Occipital lobe (tissue), 2 donors: Measurements from ENCODE around the gene WDSUB1. TPM values are rescaled to one million over a fixed set of nuclear protein-coding genes. Genes with fewer than 3 reads are reported as not detected.

Source experiments
- DNase-seq: peaks from one replicate; lab custom pipeline; 2025; lab: John Stamatoyannopoulos, UW
- total RNA-seq: library from RNA; depleted of rRNA; stranded (reverse); fragments of >200 nt; gene quantifications from one replicate; pipeline ENCODE4 v1.2.3, GENCODE V29; 2014

Gene WDSUB1
- total RNA-seq, 1 donor from 2014 or later: 30.9 TPM

DNA sequence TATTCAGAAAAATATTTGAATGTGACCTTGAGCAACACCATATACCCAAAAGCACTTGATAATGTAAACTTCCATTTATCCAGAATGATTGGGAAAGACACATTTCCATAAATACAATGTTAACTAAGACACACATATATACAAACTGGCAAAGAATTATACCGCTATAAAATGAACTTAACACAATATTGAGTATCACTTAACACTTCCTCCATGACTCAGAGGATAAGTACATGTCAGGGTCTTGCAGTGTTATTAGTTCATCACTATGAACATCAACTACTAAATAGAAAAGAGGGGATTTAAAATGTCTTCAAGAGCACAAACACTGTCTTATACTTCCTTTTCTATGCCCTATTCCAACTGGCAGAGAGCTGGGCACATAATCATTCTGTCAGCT, 18.6 kb downstream of the WDSUB1 start:
- DNase-seq: no peak

DNA sequence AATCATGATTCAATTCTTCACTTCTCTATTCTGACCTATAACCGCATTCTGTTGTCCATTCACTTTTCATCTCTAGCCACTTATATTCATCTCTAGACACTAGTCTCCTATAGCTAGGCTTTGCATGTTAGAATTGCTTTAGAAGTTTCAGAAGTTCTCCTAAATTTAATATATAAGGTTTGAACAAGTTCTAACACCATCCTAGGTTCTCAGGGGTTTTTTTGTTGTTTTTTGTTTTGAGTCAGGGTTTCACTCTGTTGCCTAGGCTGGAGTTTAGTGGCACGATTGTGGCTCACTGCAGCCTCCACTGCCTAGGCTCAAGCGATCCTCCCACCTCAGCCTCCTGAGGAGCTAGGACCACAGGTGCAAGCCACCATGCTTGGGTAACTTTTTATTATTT, 19.9 kb downstream of the WDSUB1 start:
- DNase-seq: no peak

DNA sequence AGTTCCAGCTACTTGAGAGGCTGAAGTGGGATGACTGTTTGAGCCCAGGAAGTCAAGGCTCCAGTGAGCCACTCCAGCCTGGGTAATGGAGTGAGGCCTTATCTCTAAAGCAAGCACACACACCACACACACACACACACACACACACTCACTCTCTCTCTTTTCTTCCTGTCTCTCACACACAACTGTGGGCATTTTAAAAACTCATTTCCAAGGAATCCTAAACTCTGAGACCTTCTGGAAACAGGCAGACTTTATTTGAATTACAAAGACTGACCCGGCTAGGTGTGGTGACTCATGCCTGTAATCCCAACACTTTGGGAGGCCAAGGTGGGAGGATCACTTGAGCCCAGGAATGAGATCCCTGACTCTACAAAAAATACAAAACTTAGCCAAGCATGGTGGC, 21.3 kb downstream of the WDSUB1 start:
- DNase-seq: no peak

DNA sequence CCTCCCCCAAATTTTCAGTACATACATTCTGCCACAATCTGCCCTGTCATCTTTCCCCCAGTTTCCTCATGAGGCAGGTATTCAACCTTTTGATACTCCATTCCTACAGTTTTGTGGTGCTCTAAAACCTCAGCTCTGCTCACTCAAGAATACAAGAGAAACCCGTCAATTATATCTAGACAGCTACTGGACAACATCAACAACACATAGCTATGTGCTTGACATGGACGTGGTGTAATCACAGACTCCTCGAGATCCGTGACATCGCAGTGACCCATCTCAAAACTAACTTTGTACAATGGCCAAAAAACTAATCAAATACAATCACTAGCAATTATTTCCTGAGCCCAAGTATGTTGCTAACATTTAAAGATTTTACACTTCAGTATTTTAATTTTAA, 23.6 kb downstream of the WDSUB1 start:
- no peak for DNase-seq

DNA sequence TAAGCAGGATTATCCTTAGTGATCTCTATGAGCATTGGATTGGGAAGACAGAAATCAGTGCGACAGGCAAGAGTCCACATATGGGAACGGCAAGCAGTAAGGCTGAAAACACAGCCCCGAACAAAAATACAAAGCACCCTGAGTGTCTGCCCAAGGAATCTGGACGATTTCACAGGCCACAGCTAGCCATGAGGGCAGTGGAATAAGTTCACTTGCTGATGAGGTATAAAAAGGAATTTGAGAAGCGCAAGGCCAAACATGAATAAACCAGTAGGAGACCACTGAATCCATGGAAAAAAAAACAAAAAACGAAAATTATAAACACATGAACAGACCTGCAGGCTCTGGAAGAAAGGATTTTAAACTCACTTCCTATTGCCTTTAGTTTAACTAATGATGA, 24.3 kb downstream of the WDSUB1 start:
- no peak for DNase-seq

DNA sequence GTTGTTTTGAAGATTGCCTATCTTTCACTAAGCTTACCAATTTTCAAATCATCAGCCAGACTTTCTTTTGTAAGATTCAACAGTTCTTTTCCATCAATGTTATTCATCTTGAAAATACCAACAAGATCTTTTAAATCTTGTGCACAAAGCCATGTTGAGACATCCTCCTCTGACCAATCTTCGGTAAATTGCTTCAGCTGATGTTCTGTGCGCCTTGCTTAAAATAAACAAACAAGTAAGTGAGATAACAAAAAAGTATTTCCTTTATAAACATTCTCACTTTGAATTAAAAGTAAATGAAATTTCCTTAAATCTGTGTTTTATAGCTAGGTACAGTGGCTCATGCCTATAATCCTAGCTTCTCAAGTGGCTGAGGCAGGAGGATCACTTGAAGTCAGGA, 30.3 kb downstream of the WDSUB1 start:
- no peak for DNase-seq

DNA sequence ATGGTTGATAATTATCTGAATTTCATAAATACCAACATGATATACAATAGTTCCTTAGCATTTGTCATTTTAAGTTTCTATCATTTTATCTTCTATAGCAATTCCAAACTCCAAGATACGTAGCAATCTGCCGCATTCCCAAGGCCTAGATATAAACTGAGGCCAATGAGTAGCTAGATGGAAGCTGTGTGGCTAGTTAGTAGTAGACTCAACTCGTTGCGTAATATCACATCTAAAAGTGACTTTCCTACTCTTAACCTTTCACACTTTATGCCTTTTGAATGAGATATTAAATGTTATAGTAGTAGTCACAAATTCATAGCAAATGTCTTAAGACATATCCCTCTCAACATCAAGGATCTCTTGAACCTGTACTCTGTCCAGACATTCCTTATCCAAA, 33.6 kb downstream of the WDSUB1 start:
- DNase-seq: no peak

DNA sequence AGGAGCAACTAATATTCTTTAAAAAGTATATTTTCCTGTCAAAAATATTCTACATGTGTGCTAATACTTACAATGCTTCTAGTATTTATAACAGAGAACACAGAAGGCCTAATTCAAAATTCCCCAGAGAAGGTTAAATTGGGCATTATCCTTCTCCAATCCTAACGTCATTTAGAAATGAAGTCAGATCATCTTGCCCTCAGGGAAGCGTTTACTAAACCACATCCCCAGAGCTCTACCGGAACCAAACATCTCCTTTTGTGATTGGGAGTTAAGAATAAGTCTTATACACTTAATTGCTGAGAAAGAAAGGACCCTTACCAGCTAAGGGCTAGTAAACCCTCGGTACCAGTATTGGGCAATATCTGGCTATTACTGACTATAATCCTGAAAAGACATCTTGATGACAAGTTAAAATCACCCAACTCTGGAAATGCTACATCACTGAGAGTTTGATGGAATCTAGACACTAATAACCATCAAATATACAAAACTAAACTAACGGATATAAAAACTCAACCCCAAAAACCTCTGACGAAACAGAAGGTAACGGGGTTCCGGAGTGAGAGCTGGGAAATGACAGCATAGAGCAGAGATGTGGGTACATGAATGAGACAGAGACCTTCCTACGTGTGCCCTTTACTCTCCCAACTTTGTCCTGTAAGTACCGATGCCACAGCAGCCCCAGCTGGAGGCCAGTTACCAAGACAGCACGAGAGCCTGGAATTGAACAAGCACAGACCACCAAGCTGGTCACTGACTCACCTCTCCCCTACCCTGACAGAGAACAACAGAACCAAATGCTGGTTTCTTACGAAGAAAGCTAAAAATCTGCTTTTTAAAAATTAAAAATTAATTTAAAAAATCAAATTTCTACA, 35.0 kb downstream of the WDSUB1 start:
- no peak for DNase-seq

DNA sequence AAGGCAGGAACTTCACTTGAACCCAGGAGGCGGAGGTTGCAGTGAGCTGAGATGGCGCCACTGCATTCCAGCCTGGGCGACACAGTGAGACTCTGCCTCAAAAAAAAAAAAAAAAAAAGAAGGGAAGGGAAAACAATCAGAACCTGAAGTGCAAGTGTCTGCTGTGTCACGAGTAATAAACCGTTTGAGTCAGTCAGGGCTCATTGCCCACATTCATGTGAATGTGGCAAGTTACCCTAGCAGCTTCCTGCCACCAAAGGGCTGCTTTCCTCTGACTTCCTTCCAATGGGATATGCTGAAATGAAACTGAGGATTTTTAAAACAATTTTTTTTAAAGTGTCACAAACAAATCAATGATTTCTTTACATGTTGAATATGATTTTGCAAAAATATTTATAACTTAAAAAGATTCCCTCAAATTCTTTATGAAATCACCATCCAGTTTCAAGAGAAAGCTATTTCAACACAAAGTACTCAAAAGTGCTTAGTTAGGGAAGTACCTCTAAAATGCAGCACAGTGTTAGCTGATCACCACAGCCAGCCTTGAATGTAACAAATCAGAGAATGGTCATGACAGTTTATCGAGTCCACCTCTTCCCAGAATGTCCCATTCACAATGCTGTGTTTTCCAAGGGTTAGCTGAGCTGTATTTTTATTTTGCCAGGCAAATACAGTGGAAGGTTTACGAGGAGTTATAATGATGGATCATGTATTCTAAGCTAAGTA, 36.4 kb downstream of the WDSUB1 start:
- peak; percentile 1 for DNase-seq

DNA sequence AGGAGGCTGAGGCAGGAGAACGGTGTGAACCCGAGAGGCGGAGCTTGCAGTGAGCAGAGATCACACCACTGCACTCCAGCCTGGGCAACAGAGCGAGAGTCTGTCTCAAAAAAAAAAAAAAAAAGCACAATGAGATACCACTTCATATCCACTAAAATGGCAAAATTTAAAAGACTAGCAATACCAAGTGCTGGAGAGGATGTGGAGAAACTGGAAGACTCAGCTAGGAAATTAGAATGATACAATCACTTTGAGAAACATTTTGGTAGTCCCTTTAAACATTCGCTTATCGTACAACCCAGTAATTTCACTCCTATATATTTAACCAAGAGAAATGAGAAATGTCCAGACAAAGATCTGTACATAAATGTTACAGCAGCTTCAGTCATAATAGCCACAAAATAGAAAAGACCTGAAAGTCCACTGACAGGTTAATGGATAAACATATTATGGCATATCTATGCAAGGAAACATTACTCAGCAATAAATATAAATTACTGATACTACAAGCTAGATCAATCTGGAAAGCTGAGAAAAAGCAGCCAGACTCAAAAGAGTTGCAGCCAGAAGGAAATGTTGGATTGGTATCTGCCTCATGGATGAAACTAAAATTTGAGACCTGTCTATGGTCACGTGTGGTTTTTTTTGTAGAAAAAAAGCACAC, 40.0 kb downstream of the WDSUB1 start:
- DNase-seq: no peak

DNA sequence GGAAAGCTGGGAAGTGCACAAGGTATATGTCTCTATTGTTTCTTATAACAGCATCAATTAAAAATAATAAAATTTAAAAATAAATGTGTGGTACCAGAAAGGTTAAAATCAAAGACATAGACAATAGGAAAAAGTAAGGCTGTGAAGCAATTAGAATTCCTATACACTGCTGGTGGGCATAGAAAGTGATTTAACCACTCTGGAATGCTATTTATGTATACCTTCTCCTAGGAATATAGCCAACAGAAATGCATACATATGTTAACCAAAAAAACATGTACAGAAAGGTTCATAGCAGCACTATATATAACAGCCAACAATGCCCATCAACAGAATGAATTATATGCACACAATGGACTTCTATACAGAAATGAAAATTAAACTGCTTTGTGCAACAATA, 43.0 kb downstream of the WDSUB1 start:
- DNase-seq: no peak

DNA sequence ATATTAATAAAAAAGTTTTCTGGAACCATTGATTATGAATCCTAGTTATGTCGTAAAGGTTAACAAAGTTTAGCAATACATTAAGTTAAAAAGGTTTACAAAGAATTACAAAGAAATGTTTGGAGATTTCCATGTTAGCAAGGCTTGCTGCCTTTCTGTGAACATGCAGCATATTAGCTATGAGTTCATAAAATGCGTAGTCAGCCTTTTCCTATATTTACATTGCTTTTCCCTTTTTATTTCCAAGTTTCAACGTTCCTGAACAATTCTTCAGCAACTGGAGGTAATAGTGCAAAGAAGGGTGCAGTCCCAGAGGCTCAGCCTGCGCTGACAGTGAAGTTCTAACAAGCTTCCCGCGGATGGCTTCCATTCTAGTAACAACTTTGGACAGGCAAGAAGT, 51.6 kb downstream of the WDSUB1 start:
- no peak for DNase-seq

DNA sequence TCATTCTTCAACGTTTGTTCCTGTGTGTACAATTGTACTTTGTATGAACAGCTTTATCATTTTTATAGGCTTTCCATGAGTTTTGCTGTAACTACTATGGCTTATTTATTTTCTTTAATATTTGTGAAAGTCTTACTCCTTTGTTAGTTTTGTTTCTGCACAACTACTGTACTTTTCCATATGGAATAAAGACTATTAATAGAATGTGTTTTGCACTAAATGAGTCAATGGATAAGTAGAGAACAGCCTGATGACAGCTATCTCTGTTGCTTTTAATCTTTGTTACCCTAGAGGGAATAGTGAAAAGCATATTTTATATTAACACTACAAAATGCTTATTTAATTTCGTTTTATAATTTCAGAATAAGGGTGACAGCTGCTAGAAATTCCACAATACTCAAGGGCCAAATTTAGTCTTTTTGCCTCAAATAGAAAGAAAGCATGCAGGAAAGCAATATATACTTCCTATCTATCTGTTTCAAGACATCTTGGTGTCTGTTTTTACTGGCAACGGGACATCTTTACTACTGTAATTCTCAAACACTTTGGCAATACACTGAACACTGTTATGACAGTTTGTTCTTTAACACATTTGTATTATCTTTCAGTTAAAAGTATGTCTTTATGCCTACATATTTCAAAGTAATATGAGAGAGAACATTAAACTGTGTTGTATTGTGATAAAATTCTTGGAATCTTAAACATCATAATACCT, 53.9 kb downstream of the WDSUB1 start:
- no peak for DNase-seq

DNA sequence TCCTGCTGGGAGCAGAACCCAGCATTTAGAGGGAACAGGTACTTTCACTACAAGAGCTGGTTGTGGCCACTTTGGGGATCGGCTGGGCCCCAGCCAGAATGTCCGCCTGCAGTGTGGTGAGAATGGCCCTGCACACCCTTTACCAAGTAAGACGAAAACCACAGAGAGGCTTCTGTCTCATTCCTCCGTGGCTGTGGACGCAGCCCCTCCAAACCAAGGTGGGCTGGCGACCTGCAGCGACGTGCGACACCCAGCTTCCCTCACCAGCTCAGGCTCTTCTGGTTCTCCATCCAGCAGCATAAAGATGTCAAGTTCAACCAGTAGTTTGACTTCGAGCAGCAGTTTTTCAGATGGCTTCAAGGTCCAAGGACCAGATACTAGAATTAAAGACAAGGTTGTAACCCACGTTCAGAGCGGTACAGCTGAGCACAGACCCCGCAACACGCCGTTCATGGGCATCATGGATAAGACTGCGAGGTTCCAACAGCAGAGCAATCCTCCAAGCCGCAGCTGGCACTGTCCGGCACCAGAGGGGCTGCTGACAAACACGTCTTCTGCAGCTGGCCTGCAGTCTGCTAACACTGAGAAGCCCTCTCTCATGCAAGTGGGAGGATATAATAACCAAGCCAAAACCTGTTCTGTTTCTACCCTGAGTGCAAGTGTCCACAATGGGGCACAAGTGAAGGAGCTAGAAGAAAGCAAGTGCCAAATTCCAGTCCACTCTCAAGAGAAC, 56.2 kb downstream of the WDSUB1 start:
- DNase-seq: peak; percentile 2

DNA sequence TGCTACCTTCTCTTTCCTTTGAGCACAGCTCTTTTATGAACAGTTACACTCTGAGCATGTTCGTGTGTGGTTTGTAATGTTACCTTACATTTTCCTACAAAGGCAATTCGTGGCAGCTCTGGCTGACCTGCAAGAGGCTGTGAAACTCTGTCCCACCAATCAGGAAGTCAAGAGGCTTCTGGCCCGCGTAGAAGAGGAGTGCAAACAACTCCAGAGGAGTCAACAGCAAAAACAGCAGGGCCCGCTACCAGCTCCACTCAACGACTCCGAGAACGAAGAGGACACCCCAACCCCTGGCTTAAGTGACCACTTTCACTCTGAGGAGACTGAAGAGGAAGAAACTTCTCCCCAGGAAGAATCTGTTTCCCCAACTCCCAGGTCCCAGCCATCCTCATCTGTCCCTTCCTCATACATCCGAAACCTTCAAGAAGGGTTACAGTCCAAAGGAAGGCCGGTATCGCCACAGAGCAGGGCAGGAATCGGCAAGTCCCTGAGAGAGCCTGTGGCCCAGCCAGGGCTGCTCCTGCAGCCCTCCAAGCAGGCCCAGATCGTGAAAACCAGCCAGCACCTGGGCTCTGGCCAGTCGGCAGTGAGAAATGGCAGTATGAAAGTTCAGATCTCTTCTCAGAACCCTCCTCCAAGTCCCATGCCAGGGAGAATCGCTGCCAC, 56.9 kb downstream of the WDSUB1 start:
- no peak for DNase-seq

DNA sequence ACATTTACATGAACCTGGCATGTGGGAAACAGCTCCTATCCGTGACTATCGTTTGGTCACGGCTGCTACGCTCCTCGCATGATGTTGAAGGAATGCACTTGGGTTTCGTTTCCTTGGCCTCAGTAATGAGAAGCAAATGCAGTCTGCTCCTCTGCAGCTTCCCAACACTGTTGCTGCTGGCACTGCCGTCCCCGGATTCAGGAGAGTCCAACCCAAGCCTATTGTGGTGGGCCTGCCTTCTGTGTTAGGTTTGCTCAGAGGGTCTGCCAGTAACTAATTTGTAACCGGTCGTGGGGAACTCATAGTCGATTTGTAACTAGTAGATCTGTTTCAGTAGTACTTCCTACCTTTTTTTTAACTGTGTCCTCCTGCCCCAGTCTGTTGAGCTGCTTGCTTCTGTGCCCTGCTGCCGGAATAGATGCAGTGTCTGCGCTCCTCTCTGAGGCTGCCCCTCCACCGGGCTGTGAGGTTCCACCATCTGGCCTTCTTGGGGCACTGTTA, 58.4 kb downstream of the WDSUB1 start:
- no peak for DNase-seq

DNA sequence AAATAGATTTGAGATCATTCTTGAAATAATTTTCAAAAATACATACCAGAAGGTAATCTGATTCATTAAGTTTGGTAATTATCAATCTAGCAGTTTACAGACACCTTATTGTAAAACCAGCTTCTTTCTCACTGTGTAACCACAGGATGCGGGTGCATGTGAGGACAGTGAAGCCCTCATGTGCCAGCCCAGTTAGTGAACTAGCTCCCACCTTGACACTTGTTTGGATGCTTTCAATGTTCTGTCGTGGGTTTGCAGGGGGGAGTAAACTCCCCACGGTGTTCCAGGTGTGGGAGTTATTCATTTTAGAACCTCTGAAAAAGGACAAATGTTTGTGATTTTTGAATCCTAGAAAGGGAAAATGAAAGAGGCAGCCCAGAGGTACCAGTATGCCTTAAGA, 59.0 kb downstream of the WDSUB1 start:
- no peak for DNase-seq

DNA sequence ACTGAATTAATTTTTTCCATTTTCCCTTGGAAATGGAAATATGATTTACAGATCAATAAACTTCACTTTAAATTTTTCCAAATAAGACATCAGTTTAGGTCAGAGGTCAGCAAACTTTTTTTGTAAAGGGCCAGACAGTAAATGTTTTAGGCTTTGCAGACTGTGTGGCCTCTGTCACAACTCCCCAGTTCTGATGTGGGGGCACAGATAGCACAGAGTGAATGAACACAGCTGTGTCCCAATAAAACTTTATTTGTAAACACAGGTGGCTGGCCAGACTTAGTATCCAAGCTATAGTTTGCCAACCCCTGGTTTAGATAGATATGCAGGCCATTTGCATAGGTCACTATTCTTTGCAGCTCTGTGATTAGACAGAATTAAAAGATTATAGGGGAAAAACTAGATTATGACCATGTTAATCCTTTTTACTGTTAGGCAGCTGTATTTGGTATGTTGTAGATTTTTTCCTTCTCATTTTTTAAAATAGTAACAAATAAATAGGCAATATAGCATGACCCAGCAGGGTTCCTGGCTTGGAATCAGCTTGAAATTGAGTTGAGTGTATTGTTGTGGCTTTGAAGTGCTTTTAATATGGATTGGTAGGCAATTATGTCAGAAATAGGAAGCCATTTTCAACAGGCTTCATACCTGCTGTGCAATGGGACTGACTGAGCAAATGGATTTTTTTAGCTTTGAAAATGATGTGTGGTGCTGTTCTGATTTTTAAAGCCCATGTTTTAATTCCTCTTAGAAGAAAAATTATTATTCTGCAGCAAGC, 59.7 kb downstream of the WDSUB1 start:
- no peak for DNase-seq

DNA sequence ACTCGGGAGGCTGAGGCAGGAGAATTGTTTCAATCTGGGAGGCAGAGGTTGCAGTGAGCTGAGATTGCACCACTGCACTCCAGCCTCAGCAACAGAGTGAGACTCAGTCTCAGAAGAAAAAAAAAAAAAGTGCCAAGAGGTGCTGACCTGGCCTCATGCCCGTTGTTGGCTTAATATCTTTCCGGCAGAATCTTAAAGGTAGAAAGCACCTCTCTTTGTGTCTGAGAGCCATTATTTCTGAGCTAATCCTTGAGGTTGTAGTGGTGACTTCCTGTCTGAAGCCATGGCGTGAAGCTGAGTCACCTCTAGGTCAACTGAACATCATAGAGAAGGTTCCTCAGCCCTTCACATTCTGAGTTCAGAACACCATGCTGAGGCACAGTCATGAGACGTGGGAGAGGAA, 60.4 kb downstream of the WDSUB1 start:
- no peak for DNase-seq
